Measurements from ENCODE around the gene SHMT2. TPM values are rescaled to one million over a fixed set of nuclear protein-coding genes. Genes with fewer than 3 reads are reported as not detected.

SHMT2 gene
- total and polyA plus RNA-seq, 2 donors (not counting 3 experiments of a cell fraction or from before 2014, with no cell fraction given): 155 to 243 TPM

DNA sequence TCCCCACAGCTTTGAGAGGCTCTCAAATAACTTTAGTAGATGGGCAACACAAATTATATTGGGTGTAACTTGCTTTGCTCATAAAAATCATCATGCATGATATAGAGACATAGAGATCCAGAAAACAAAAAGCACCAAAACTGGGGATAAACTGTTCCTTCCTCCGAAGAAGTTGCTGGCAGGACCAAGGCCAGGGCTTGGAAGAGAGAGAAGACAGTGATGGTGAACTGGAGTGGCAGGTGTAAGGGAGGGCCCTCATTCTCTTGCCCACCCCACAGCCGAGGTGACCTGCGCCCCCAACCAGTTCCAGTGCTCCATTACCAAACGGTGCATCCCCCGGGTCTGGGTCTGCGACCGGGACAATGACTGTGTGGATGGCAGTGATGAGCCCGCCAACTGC is 28.3 kb upstream of the SHMT2 start:
- Histone ChIP-seq H3K9me1 (replicated peaks; ENCODE audit: control insufficient read depth, extremely low read depth, insufficient read depth, low read length) (no peaks in the 10 kb centered on the region), H2AFZ (ENCODE audit: low read depth, low read length) (no peak overlapping the region), H3K4me1 (ENCODE audit: control insufficient read depth, extremely low read depth, insufficient read depth, low read length) (no peaks in the 10 kb centered on the region), H3K27me3 (ENCODE audit: control insufficient read depth in 2 of 2, insufficient read depth in 2 of 2, low read length in 2 of 2) (no peaks in the 10 kb centered on the region), H3K4me3 (replicated peaks in 1 of 3; ENCODE audit: insufficient read depth in 1 of 3, low read depth in 1 of 3, low read length in 3 of 3) (no peak overlapping the region), H3K9me3 (replicated peaks; ENCODE audit: control insufficient read depth, insufficient read depth, low read length) (no peaks in the 10 kb centered on the region), H3K27ac (ENCODE audit: insufficient read depth, low read depth, low read length) (no peak overlapping the region), H3K36me3 (ENCODE audit: control insufficient read depth in 2 of 2, extremely low read depth in 1 of 2, insufficient read depth in 2 of 2, low read length in 2 of 2) (no peaks in the 10 kb centered on the region), H3K79me2 (ENCODE audit: control insufficient read depth, insufficient read depth, low read length) (no peaks in the 10 kb centered on the region), H3K4me2 (ENCODE audit: insufficient read depth, low read length) (no peak overlapping the region), H3K9ac (replicated peaks; ENCODE audit: extremely low read depth, insufficient read depth, low read length) (no peak overlapping the region), H4K20me1 (replicated peaks; ENCODE audit: control insufficient read depth, extremely low read depth, insufficient read depth, low read length) (no peaks in the 10 kb centered on the region)
- no peak for TF ChIP-seq JUN (IDR thresholded peaks at IDR 0.05; ENCODE audit: borderline replicate concordance, insufficient read depth, insufficient read length, low read depth)
- no peak for TF ChIP-seq GATA2 (IDR thresholded peaks at IDR 0.05; ENCODE audit: insufficient read depth, insufficient read length, low read depth, low read length)
- no peak for TF ChIP-seq POLR2AphosphoS5 (IDR thresholded peaks at IDR 0.05; ENCODE audit: insufficient read depth, low read depth, low read length)
- TF ChIP-seq FOS (IDR thresholded peaks at IDR 0.05; ENCODE audit: borderline replicate concordance, insufficient read depth, low read length): no peak
- no peak for TF ChIP-seq POLR2A (IDR thresholded peaks at IDR 0.05; ENCODE audit: low read depth, low read length)
- no peak for TF ChIP-seq MAX (IDR thresholded peaks at IDR 0.05; ENCODE audit: insufficient read depth, insufficient read length)
- no peak for TF ChIP-seq EZH2 (IDR thresholded peaks at IDR 0.05; ENCODE audit: borderline replicate concordance, low read depth, low read length, severe bottlenecking)
- no peak for TF ChIP-seq MYC (IDR thresholded peaks at IDR 0.05; ENCODE audit: low read depth, low read length)
- no peak for TF ChIP-seq CTCF (IDR thresholded peaks at IDR 0.05; ENCODE audit: extremely low read depth in 1 of 2, insufficient read depth in 1 of 2, low read depth in 1 of 2, low read length in 2 of 2)
- BruUV-seq (replicated peaks): no TSS peak
- dilution Hi-C loops (cut with MboI; ENCODE audit: extremely low pct_ligation_motif_present, low sequenced_read_pairs) (no loop called here), intact Hi-C loops (cut with micrococcal nuclease) (no loop called here)
- no peak for DNase-seq (ENCODE audit: low read depth, low spot score)
- FAIRE-seq: no peak
- POLR2A ChIA-PET: no interaction called here
- CTCF ChIA-PET: no interaction called here
